ENCODE results near the gene ERCC8.

DNA sequence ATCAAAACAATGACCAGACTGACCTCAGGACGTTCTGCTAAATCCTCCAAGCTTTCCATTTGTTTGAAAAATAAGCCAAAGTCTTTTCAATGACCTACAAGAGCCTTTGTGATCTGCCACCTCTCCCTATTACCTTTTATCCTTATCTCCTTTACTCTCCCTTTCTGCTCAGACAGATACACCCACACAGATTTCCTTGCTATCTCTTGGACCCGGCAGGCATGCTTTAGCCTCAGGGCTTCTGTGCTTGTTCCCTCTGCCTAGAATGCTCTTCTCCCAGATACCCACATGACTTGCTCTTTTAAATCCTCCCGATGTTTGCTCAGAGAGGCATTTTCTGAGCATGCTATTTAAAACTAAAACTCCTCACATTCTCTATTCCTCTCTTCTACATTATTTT lies 91.9 kb downstream of the ERCC8 start:
- no peak for TF ChIP-seq CTCF (IDR thresholded peaks at IDR 0.05)
- no peak for TF ChIP-seq POLR2A (IDR thresholded peaks at IDR 0.05)

Data from heart left ventricle (tissue), 13 donors.